ENCODE data around the gene MRPL34. TPM values are rescaled to one million over a fixed set of nuclear protein-coding genes. Genes with fewer than 3 reads are reported as not detected.

The MRPL34 gene
- total and polyA plus RNA-seq, 7 donors, result 105 to 558 (median 217) TPM

DNA sequence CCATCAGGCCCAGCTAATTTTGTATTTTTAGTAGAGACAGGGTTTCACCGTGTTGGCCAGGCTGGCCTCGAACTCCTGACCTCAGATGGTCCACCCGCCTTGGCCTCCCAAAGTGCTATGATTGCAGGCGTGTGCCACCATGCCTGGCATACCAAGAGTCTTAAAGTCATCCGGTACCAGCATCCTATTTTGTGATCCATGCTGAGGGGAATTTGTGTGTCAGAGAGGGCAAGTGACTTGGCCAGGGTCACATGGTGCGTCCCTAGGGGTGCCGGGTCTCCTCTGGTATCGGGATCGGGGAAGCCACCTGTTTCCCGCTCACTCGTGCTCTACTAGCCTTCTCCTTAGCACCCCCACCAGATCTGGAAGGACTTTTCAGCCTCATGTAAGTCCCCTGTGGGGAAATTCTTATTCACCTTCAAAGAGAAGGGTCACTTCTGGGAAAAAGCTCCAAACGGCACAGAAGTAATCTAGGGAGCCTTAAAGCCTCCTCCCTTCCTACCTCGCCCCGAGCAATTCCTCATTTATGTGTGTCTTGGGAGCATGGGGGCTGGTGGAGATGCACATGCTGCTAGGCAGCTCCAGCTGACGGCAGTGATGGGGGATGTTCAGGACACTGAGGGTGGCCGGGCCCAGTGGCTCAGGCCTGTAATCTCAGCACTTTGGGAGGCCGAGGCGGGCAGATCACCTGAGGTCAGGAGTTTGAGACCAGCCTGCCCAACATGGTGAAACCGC, 30.1 kb upstream of the MRPL34 start:
- H3K27me3 ChIP-seq (ENCODE audit: insufficient read depth in 3 of 3, low read length in 2 of 3), result no peaks in the 10 kb centered on the region
- no peak overlapping the region for H3K4me3 ChIP-seq
- H3K4me1 ChIP-seq, result no peaks in the 10 kb centered on the region
- DNase-seq, result no peak
- TF ChIP-seq, protein P1, sequence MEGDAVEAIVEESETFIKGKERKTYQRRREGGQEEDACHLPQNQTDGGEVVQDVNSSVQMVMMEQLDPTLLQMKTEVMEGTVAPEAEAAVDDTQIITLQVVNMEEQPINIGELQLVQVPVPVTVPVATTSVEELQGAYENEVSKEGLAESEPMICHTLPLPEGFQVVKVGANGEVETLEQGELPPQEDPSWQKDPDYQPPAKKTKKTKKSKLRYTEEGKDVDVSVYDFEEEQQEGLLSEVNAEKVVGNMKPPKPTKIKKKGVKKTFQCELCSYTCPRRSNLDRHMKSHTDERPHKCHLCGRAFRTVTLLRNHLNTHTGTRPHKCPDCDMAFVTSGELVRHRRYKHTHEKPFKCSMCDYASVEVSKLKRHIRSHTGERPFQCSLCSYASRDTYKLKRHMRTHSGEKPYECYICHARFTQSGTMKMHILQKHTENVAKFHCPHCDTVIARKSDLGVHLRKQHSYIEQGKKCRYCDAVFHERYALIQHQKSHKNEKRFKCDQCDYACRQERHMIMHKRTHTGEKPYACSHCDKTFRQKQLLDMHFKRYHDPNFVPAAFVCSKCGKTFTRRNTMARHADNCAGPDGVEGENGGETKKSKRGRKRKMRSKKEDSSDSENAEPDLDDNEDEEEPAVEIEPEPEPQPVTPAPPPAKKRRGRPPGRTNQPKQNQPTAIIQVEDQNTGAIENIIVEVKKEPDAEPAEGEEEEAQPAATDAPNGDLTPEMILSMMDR (IDR thresholded peaks at IDR 0.05), result no peak
- 80 to 90% (median 86%) methylated on average over 19 of the region's 19 CpGs for WGBS, 3 donors
- H3K27ac ChIP-seq, result no peak overlapping the region
- no peaks in the 10 kb centered on the region for H3K9me3 ChIP-seq
- no peak for ATAC-seq
- H3K36me3 ChIP-seq (ENCODE audit: insufficient read depth in 1 of 2, low read depth in 1 of 2), result peaks cover 10 to 86% of the 10 kb centered on the region in 2 donors
- intact Hi-C loops (cut with DNase I), result no loop called here

DNA sequence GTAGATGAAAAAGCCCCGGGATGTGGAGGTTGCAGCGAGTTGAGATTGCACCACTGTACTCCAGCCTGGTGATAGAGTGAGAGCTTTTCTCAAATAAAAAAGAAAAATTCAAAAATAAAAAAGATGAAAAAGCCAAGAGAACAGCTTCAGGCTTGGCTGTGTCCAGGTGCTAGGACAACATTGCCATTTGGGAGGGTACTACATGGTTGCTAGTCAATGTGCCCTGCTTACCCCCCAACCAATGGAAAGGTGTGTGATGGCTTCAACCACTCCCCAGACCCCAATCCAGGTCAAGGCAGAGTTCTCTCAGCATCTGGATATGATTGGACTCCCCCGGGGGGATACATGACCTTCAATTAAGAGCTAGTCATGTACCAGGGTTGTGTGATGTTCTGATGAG, 26.2 kb upstream of the MRPL34 start:
- WGBS, 3 donors, result 64 to 86% (median 75%) methylated on average over 3 of the region's 3 CpGs
- ATAC-seq (no peak), DNase-seq (no peak)
- H3K9me3 ChIP-seq, result no peaks in the 10 kb centered on the region
- TF ChIP-seq, protein P1 (IDR thresholded peaks at IDR 0.05), result no peak
- H3K27me3 ChIP-seq (ENCODE audit: insufficient read depth in 3 of 3, low read length in 2 of 3), result peaks cover 0 to 16% (median 7%) of the 10 kb centered on the region in 3 donors
- H3K27ac ChIP-seq, result no peak overlapping the region
- peaks cover 4% of the 10 kb centered on the region for H3K4me1 ChIP-seq
- H3K4me3 ChIP-seq, result no peak overlapping the region
- intact Hi-C loops (cut with DNase I), result no loop called here
- H3K36me3 ChIP-seq (ENCODE audit: insufficient read depth in 1 of 2, low read depth in 1 of 2), result peaks cover 0 to 49% of the 10 kb centered on the region in 2 donors

DNA sequence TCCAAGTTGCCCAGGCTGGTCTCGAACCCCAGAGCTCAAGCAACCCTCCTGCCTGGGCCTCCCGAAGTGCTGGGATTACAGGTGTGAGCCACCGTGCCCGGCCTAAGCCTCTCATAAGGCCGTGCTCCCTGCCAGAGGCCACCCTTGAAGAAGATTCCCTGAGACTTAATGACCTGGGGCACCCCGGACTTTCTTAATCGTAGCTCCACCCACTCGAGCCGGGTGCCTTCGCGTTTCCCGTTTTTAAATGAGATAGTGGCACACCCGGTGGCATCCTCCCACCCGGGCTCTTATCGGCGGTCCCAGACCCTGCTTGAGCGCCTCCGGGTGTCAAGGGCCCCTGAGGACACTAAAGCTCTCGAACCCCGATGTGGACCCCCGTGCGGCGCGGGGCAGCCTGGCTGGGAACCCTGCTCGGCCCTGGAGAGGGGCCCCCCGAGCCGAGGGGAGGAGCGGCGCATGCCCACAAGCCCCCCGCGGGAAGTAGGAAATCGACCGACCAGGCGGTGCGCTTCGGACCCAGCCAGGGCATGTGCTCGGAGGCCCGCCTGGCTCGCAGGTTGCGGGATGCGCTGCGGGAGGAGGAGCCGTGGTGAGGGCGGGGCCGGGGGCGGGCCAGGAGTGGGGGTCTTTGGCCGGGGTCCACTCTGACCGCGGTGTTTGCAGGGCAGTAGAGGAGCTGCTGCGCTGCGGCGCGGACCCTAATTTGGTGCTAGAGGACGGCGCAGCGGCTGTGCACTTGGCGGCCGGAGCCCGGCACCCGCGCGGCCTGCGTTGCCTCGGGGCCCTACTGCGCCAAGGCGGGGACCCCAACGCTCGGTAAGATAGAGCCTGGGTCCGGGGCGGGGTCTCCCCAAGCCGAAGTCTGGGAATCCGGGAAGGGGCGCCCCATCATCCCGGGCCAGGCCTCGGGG, 24.0 kb upstream of the MRPL34 start, which contains the start of gene ANKLE1:
TSS of gene ANKLE1 (plus strand) at position 511 of the 914 bp plus-strand sequence. CDS start at position 531, 20 bp downstream.
- 7 to 10% (median 7%) methylated on average over 51 to 75 of the region's 75 CpGs for whole genome bisulfite sequencing, 3 donors
- TF ChIP-seq, protein P1 (IDR thresholded peaks at IDR 0.05), result no peak
- peak; percentile 15 to 46 (median 33) for ATAC-seq

DNA sequence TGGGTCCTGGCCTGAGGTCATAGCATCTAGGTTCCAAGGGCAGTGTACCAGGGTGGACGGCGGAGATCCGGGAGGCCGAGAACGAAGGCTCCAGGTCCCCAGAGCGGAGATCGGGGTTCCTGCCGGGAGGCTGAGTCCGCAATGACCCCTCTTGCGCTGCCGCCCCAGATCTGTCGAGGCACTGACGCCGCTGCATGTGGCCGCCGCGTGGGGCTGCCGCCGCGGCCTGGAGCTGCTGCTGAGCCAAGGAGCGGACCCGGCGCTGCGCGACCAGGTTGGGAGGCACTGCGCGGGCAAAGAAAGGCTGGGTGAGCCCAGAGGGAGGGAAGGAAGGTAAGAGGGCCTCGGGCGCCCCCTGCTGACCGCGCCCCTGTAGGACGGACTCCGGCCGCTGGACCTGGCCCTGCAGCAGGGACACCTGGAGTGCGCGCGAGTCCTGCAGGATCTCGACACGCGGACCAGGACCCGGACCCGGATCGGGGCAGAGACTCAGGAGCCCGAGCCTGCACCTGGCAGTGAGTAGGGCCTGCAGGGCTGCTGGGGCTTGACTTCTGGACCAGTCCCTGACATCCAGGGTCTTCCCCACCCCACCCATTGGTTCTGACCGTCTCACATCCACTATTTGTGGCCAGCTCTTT, 23.1 kb upstream of the MRPL34 start:
- intact Hi-C loops (cut with DNase I), result loop anchor here (1.0 to 5.0 kb wide), 4 partner anchors 78 to 216 kb away; no protein-coding TSS in a partner anchor
- DNase-seq, result peak; percentile 83 to 91
- WGBS, 3 donors, result 1 to 4% (median 2%) methylated on average over 35 to 45 of the region's 45 CpGs
- H3K36me3 ChIP-seq (ENCODE audit: insufficient read depth in 1 of 2, low read depth in 1 of 2), result peaks cover 0 to 18% of the 10 kb centered on the region in 2 donors
- peaks cover 0 to 16% (median 7%) of the 10 kb centered on the region in 3 donors for H3K27me3 ChIP-seq (ENCODE audit: insufficient read depth in 3 of 3, low read length in 2 of 3)
- ATAC-seq, result peak; percentile 89 to 98 (median 96)
- no peaks in the 10 kb centered on the region for H3K9me3 ChIP-seq
- peaks cover 4% of the 10 kb centered on the region for H3K4me1 ChIP-seq
- peak overlapping the region; percentile 51 for H3K4me3 ChIP-seq
- TF ChIP-seq, protein P1 (IDR thresholded peaks at IDR 0.05), result peak; percentile 91
- no peak overlapping the region for H3K27ac ChIP-seq

More for the DNA sequence above, 24.0 kb upstream of the MRPL34 start, which contains the start of gene ANKLE1:
- DNase-seq, result peak in 1 of 2 donors; percentile 67
- peak within 1 kb of the TSS; percentile 51 for H3K4me3 ChIP-seq
- peaks cover 4% of the 10 kb centered on the region for H3K4me1 ChIP-seq
- peaks cover 0 to 28% of the 10 kb centered on the region in 2 donors for H3K36me3 ChIP-seq (ENCODE audit: insufficient read depth in 1 of 2, low read depth in 1 of 2)
- H3K9me3 ChIP-seq, result no peaks in the 10 kb centered on the region
- H3K27me3 ChIP-seq (ENCODE audit: insufficient read depth in 3 of 3, low read length in 2 of 3), result peaks cover 0 to 16% (median 7%) of the 10 kb centered on the region in 3 donors
- H3K27ac ChIP-seq, result no peak within 1 kb of the TSS
- intact Hi-C loops (cut with DNase I), result loop anchor here (1.0 to 5.0 kb wide), 4 partner anchors 77 to 215 kb away; no protein-coding TSS in a partner anchor
